Activated CD8-positive, alpha-beta memory T cell treated with anti-CD3 and anti-CD28 coated beads, Interleukin-2, amount 50 U/mL, for 1 hour (primary cell): Measurements from ENCODE around the gene NEDD8.

ENCODE experiments used
- DNase-seq: peaks from one replicate; pipeline ENCODE4 v3.0.0-alpha.2; 2020; ENCODE audit errors: extremely low read depth

NEDD8 gene

GRCh38 chr14:24263848-24264247 is 31.7 kb upstream of the NEDD8 start:
- no peak for DNase-seq

GRCh38 chr14:24262821-24263733 is 30.9 kb upstream of the NEDD8 start, which contains the start of gene TGM1:
TSS of gene TGM1 (minus strand) at chr14:24263177. CDS start at chr14:24262352, 825 bp downstream.
- DNase-seq: no peak

GRCh38 chr14:24261969-24262327 is 29.8 kb upstream of the NEDD8 start:
- DNase-seq: no peak

GRCh38 chr14:24261256-24261968 is 29.2 kb upstream of the NEDD8 start:
- no peak for DNase-seq

GRCh38 chr14:24260780-24261157 is 28.6 kb upstream of the NEDD8 start:
- no peak for DNase-seq

DNA sequence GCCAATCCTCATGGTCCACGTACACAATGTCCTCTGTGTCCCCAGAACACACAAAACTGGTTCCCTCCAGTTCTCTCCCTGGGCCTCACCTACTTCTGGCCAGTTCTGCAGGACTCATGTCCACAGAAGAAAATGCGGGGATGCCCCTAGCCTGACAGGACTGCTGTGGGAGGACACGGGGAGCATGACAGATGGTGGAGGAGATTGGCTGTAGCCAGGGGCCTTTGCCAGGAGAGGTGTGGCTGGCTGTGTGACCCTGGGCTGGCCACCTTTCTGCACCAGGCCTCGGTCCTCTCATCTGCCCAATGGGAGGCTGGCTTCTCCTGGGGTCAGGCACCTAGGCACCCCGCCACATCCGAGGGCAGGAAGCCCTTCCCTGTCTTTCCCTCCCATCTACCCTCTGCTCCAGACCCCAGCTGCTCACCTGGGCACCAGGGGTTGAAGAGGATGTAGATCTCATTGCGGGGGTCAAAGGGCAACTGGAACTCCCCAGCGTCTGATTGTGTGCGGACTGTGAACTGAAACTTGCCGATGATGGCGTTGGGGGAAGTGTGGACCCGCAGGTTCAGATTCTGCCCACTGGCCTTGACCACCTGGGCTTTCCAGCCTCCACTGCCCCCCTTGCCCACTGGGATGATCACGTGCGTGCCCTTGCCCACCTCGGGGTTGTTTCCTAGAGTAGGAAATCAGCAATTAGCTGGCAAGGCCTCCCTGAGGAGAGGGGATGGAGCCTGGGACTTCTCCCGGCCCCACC is 28.0 kb upstream of the NEDD8 start:
- no peak for DNase-seq

DNA sequence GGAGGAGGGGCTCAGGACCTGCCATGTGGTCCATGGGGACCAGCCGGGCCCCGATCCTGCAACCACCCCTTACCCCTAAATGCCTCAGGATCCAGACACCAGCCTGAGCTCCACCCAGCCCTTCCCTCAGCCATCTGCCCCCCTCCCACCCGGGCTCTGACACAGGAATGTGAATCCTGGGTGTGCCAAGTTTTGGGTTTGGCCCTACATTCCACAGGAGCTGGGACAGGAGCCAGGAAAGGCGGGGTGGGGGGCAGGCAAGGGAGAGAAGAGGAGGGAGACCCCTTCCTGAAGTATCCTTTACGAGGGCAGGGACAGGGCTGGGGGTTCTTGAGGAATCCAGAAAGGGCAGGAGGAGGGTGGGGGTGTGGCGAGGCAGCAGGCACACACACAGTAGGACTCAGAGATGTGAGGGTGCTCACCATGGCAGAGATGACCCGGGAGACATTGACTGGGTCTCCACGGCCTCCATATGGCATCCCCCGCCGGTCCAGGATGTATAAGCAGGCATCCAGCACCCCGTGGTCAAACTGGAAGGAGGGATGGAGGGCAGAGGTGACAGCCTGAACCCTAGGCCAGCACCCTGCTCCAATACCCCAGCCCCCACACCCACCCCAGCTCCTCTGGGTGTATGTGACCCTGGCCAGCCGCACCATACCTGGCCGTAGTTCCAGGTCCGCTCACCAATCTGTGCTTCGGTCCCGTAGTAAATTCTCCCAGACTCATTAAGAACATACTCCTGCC is 27.3 kb upstream of the NEDD8 start:
- DNase-seq: no peak

GRCh38 chr14:24258548-24259265 is 26.5 kb upstream of the NEDD8 start:
- no peak for DNase-seq

DNA sequence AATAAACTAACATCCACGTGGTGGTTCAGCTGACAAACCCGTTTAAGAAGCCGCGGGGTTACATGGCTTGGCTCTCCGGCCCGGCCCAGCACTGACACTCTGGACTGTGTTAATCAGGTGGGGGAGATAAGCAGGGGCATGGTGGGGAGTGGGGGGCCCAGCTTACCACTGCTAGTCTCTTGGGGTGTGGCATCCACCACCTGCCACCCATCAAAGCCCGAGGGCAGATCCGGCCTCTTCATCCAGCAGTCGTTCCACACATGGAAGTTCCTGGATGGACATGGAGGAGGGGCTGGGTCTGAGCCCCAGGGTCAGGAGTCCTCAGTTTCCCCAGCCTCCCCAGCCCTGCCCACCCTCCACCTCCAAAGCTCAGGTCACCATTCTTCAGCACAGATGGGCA is 26.0 kb upstream of the NEDD8 start:
- DNase-seq: no peak

GRCh38 chr14:24256960-24257359 is 24.8 kb upstream of the NEDD8 start:
- no peak for DNase-seq

DNA sequence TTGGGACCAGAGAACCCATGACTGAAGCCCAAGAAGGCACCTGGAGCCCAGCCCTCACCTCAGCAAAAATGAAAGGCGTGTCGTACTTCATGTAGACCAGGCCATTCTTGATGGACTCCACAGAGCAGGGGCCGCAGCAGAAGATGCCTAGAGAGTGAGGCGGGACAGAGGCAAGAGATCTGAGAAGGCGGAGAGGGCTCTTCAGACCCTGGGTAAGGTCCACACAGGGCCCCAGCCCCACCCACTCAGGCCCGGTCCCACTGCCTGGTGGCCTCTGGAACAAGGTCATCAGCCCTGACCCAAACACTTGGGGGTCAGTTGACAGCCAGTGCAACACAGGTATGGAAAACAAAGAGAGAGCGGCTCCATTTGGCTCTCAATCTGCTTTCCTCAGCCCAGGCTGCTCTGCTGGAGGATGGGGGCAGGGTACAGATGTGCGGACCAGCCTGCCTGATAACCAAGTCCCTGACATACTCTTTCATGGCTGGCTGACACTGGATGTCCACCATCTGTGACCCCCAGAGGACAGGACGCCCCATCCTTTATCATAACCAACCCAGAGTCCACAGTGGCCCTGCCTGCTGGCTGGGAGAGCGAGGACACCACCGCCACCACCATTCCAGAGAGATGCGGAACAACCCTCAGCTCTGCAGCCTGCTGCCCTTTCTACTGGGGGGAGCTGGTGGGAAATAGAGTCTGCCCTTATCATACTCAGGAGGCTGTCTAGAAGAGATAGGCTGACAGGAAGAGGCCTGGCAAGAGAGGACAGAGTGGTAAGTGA is 24.0 kb upstream of the NEDD8 start:
- no peak for DNase-seq

GRCh38 chr14:24255438-24255837 is 23.3 kb upstream of the NEDD8 start:
- DNase-seq: no peak

GRCh38 chr14:24254630-24255392 is 22.6 kb upstream of the NEDD8 start:
- DNase-seq: no peak

GRCh38 chr14:24253936-24254335 is 21.8 kb upstream of the NEDD8 start:
- DNase-seq: no peak

DNA sequence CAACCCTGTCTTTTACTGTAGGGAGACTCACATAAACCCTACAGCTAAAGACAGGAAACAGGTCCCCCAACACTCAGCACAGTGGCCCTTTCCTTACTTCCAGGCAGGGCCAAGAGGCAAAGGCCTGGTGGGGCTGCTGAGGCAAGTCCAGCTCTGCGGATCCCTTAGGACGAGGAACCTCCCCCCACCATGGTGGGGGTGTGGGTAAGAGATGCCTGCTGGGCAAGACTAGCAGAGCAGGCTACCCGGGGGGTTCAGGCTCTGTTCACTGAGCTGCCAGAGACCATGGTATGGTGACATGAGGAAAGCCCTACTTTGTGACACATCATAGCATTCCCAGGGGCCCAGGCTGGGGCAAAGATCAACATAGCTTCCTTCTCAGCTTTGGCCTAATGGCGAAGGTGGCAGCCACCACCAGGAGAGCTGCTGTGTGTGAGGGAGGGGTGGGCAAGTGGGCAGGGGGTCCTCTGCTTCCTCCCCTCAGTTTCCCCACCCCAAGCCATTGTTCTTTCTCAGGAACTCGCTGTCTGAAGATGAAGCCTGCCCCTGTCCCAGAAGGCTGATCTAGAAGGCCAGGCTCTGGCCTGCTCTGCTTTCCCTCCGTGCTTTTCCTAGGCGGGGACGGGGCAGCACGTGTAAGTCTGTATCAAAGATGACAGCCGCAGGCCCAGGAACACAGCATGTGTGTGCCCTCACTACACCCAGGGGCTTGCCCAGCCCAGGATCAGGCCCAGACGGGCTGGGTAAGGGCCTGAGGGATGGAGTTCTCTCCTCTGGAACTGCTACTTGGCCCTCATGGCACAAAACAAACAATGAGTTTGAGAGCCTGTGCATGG is 20.3 kb upstream of the NEDD8 start:
- DNase-seq: no peak

GRCh38 chr14:24251880-24252288 is 19.7 kb upstream of the NEDD8 start:
- DNase-seq: no peak

DNA sequence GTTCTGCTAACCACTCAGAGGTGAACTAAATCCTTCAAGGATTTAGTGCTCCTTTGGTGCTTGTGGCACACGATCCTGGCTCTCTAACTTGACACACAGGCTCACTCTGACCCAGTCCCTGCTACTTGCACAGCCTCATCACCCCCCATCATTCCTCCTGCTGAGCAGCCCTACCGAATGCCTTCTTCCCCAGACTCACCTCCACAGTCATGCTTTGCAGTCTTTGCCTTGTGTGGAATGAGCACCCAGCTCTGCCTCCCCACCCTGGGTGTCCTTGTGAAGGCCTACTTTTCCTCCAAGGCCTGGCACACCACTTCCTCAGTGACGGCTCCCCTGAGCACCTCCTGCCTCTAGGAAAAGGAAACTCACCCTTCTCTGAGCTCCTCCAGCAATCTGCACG is 18.2 kb upstream of the NEDD8 start:
- DNase-seq: no peak

DNA sequence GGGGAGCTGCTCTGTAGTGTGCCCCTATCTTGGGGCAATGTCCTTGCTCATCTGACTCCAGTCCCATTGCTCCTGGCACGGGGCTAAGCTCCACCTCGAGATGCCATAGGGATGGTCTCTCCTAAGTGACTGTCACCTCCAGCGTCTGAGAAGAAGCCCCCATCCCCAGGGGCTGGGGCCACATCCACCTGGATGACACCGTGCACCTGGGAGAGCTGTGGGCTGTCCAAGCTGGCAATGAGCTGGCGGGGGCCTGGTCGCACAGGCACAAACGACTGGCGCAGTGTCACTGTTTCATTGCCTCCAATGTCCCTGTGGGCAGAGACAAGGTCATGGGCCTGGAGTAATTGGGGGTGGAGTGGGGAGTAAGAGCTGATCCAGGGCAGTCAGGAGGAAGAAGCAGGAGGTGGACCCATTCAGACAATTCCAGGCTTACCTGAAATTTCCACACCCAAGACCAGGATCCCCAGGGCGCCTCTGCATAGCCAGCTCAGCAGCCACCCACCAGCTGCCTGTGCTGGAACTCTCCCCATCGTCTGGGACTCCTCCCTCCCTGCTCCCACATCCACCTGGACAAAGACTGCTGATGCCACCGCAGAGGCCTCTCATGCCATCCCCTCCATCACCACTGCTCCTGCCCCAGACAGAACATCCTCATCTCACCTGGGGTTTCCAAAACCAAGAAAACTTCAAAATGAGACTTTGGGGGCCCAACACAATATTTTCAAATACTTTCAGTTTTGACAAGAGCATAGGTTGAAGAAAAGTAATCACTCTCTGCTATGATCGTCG is 17.3 kb upstream of the NEDD8 start:
- DNase-seq: no peak
